Liver (tissue), 3 donors: ENCODE data around the gene LDLRAD4.

ENCODE experiments used
- ATF3 ChIP-seq: IDR thresholded peaks from 2 replicates; pipeline ENCODE4 v1.6.1; 2016; ENCODE audit warnings: antibody characterized with exemption
- CTCF ChIP-seq: fragments of 150-350 bp; IDR thresholded peaks from 2 replicates; pipeline ENCODE4 v1.5.1; 2017; ENCODE audit warnings: improper control_type of control experiment, low read depth, low read length; ENCODE audit not compliant: missing input control
- GABPA ChIP-seq, 2 donors: IDR thresholded peaks in 1 of 2; conservative IDR thresholded peaks in 1 of 2; 2 replicates each; pipeline ENCODE4 v1.6.1; 2016; ENCODE audit warnings: antibody characterized with exemption in 2 of 2, mild to moderate bottlenecking in 1 of 2, moderate library complexity in 1 of 2
- MAX ChIP-seq: IDR thresholded peaks from 2 replicates; pipeline ENCODE4 v1.6.1; 2016; ENCODE audit warnings: antibody characterized with exemption
- REST ChIP-seq: IDR thresholded peaks from 2 replicates; pipeline ENCODE4 v1.6.1; 2016; ENCODE audit warnings: antibody characterized with exemption, mild to moderate bottlenecking
- TAF1 ChIP-seq: conservative IDR thresholded peaks from 2 replicates; pipeline ENCODE4 v1.6.1; 2016; ENCODE audit warnings: antibody characterized with exemption, mild to moderate bottlenecking
- donor health status: healthy.
- donor health status: healthy.

- TF ChIP-seq CTCF = no peak
- no peak for TF ChIP-seq GABPA (IDR thresholded peaks at IDR 0.05 in 1 of 2, conservative IDR thresholded peaks at IDR 0.05 in 1 of 2)
- TF ChIP-seq ATF3 = no peak
- TF ChIP-seq TAF1 = no peak
- no peak for TF ChIP-seq REST
- no peak for TF ChIP-seq MAX
Measured at GRCh38 chr18:13518382-13518781, 299.8 kb downstream of the LDLRAD4 start.
